Cerebellar cortex (tissue), 1 donor: ENCODE measurements around the gene SELENOP.
"Not testable (repeated sequence)": the region's sequence is repeated elsewhere in the genome, so short reads cannot be mapped to it uniquely, and the experiment has no call there.

ENCODE experiments used
- DNase-seq: peaks from one replicate; pipeline ENCODE4 v3.0.0-alpha.2; 2015; ENCODE audit warnings: low spot score

SELENOP gene

DNA sequence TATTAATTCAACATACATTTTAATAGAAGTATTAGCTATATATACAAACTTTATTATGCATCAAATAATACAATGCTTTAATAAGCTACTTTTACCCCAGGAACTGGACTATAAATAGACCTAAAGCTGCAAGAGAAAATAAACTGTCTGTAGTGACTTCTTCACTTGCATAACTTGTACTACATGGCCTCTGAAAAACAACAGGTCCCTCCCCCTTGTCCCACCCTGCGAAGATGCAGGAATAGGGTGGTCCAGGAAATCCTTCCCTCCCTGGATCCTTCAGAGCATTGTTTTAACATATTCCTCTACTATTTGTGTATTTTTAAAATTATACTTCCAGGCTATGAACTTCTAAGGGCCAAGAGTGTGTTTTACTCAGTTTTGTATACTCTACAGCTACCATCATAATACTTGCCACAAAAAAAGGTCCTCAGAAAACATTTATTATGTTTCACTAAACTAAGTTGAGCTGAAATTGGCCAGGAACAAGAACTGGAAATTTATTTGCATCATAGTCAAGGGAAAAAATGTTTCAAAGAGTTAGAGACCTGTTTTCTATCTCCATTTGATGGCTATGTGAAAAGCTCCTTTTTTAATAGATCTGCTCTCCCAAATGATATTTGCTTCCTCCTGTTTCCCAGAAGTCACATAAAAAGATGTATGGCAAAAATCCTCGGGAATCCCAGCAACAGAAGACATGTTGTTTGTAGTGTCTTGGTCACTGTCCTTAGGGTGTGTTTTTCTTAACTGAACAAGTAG, 15.2 kb upstream of the SELENOP start:
- no peak for DNase-seq

DNA sequence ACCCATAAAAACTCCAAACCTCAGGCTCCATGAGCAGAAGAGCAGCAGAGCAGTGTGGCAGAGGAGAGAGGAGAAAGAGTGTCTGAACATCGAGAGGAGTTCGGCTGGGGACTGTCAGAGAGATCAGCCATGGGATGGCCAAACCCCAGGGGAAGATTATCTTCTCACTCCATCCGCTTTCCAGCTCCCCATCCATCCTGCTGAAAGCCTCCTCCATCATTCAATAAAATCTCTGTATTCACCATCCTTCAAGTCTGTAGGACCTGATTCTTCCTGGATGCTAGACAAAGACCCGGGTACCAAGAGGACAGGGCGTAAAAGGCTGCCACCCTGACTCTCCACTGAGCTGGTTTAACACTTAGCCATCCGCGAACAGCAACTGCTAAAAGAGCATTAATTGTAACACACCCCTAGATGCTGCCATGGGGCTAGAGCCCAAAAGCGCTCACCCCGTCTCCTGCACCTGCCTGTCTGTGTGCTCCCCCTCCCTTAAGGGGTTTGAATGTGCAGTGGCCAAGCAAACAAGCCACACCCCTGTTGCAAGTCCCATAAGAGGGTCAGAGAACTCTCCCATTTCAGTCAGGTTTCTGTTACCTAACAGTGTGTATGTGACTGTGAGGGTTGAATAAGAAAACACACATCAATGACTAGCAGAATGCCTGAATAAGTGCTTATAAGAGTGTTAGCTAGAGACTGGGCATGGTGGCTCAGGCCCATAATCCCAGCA, 13.9 kb upstream of the SELENOP start:
- no peak for DNase-seq

DNA sequence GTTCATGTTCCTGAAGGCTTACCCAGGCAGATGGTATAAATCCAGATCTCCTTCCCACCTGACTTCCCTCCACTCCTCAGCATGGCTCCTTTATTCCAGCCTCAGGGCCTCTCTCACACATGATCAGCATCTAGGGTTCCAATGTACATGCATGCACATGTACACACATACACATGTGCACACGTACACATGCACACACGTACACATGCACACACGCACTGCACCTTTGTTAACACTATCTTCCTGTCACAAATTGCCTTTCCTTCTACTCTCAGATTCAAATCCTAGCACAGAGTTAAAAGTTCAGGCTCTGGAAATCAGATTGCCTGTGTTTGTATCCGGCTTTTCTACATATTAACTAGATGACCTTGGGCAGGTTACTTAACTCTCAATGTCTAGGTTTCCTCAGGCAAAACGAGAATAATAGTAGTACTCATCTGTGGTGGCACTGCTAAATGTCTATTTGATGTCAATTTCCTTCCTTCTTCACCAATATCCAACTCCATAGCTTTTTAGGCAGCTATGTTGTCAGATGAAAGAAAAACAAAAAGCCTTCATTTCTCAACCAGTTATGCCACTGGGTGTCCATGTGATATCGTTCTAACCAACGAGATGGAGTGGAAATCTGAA, 12.8 kb upstream of the SELENOP start:
- DNase-seq: no peak

DNA sequence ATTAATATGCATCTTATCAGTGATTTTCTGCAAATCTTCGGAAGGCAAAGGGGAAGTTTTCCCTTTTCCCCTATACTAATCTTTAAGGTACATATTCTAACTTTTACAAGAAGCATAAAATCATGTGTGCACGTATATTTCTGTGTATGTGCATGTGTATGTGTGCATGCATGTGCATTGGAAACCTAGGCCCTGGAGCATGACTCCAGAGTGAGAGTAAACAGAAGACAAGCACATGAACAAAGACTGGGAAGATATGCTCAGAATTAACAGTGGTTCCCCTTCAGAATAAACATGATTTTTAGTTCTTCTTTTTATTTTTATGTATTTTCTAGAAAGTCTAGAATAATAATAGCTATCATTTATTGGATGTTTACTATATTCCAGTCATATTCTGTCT, 10.9 kb upstream of the SELENOP start:
- DNase-seq: no peak

DNA sequence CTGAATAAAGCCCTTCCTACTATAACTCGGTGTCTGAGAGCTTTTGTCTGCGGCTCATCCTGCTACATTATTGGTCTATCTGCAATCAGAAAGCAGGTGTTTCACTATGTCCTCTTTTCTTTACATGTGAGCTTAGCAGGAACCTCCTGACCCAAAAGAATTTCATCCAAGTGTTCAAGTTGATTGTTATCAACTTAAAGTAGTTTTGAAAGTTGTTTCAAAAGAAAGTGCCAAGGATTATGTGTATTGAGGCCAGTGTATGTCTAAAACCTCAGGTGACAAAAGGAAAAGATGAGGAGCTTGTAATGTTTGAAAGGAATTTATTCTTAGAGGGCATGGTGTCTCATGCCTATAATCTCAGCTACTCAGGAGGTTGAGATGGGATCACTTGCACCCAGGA, 8.1 kb upstream of the SELENOP start:
- DNase-seq: no peak

DNA sequence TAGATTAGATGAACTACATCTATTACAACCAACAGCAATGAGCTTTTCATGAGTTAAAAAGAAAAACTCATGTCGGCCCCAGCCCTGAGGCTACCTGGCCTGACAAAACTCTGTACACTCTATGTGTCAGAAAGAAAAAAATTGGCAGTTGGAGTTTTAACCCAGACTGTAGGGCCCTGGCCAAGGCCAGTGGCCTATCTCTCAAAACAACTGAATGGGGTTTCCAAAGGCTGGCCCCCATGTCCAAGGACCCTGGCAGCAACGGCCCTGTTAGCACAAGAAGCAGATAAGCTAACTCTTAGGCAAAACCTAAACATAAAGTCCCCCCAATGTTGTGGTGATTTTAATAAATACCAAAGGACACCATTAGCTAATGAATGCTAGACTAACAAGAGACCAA, 4.9 kb upstream of the SELENOP start:
- DNase-seq: not testable (repeated sequence)

DNA sequence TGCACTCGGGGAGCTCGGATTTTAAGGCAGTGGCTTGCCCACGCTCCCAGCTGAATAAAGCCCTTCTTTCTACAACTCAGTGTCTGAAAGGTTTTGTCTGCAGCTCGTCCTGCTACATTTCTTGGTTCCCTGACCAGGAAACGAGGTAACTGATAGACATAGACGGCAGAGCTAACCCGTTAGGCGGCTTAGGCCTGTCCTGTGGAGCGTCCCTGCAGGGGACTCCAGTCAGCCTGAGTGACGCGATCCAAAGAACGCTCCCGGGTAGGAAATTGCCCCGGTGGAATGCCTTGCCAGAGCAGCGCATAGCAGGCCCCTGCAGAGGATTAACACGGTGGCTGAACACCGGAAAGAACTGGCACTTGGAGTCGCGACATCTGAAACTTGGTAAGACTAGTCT, 1.8 kb upstream of the SELENOP start:
- no peak for DNase-seq

DNA sequence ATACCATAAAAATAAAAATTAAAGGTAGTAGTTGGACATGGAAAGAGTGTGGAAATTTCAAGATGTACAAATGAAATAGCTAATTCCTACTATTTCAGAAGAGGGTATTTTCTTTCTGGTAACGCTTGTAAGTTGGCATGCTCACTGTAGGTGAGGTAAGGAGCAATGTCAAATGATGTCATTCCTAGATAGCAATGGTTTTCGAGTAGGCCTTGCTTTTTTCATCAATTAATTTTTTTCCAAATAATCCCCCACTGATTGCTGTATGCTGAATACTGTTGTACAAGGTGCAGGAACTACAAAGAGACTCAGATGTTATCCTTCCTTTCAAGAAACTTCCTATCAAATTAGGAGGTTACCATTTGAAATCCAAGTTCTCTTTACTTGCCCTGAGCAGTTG, 928 bp upstream of the SELENOP start:
- DNase-seq: no peak

DNA sequence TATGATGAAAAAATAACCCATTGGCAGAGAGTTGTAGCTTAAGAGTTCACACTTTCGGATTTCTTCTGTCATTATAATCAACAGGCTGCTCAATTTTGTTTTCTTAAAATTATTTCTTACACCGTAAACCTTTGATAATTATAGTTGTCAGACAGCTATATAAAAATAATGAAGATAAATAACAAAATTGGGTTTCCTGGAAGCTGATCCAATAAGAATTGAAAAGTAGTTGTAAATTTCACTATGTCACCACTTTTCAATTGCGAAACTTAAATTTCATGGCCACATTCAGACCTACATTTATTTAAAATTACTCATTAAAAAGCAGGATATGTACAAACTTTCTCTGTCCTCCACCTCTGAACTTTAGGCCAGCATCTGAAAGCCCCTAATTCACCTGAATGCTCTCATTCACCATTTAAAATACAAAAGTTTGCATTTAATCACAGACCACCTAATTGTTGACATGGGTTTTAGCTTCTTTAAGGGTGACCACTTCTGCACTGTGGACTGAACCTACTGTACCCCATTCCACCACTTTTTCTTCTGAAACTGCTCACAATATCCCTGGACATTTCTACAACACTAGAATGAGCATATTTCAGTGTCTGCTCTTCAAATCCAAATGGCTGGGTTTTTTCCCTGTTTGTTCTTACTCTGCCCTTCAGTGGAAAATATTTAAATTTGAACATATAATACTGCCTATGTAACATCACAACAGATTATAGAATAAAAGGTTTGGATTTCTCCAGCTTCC, 680 bp downstream of the SELENOP start:
- no peak for DNase-seq

DNA sequence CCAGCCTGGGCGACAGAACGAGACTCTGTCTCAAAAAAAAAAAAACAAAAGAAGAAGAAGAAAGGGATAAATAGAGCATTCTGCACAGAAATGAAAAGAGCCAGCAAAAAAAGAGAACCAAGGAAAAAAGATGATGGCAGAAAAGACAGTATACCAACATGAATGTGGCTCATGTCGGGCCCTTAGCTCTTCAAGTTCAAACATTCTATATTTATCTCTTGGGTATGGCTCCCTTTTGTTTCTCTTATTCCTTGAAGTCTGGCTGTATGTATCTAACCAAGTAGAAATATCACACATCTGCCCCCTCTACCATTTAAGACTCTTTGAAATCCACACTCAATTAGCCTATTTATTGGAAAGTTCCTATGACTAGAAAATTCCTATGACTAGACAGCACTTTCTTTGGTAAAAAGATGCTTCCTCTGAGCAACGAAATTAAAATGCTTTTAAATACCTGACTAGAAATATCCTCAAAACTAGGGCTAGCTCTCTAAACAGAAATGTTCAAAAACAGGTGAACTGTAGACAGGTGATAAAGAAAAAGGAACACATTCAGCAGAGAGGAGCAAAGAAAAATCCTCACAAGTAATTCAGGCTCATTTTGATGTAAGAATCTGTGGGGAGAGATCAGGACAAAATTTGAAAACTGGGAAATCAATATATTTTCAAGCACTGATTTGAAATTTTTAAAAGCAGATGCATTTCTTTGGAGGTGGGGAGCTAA, 2.6 kb downstream of the SELENOP start:
- DNase-seq: no peak

DNA sequence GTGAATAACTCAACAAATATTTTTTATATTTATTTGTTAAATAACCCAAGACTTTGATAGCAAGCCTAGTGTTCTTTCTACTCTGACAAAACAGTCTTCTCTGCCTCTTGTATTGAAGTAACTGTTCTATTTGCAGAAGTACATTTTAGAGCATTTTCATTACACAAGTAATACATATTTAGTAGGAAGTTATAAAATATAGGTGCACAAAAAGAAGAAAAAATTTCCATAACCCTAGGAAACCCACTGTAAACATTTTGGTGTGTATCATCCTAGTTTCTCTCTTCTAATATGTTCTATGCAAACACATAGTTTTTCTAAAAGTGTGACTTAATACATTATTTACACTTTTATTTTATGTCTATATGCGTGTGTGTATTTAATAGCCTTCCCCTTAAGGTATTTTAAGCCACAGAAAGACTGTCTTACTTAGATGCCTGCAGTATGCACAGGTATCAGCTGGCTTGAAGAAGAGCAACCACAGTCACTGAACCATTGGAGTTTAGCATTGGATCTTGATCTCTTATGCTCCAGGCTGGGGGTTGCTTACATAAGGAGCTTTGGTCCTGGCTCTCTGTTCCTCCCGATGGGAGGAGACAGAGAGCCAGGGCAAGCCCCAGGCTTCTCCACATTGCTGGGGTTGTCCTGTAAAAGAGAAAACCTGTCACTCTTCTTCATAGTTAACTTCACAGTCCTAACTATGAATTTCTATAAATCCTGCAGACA, 3.8 kb downstream of the SELENOP start:
- DNase-seq: no peak

DNA sequence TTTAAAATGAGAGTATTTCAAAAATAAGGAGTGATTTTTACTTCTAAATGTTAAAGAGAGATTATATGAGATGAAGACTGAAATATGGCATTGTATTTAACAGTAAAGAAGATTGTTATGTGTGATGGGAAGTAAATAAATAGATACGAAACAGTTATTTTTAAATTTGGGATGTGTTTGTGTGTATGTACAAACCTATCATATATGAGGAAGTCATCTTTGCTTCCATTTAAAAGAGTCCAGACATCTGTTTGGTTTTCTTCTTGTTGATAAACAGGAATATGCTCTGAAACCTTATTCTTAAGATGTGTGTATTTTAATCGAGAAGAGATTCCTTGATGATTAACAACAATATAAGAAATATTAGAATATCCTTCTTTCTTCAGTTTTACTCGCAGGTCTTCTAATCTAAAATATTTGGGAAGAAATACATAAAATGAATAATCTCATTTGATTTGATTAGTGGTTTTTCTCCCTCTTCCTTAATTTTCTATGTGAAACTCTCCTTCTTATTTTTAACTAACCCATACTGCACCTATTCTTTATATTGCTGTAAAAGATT, 4.9 kb downstream of the SELENOP start:
- DNase-seq: no peak

DNA sequence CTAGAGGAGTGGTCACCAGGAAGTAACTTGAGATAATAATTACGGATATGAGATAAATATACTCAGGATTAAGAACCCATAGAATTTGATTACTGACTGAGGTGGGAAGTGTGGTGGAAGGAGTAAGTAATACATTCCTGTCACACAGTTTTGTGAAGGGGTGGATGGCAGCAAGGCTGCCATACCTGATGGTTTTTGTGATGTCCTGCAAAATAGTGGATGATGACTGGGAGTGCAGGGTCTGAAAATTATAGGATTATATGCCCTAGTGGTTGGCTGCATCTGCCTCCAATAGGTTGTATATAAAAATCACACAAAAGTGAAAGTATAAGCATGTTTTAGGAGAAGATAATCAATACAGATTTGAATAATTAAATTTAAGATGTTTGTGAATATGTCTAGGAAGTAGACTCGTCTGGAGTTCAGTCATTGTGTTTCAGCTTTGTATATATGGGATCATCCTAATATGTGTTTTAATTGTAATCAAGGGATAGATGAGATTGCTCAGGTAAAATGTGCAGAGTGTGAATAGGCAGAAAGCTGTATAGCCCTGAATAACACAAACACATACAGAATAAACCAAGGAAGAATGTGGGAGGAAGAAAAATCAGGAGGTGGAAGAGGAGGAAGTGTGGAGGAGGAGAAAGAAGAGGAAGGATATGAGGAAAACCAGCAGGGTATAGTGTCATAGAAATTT, 5.5 kb downstream of the SELENOP start:
- no peak for DNase-seq

DNA sequence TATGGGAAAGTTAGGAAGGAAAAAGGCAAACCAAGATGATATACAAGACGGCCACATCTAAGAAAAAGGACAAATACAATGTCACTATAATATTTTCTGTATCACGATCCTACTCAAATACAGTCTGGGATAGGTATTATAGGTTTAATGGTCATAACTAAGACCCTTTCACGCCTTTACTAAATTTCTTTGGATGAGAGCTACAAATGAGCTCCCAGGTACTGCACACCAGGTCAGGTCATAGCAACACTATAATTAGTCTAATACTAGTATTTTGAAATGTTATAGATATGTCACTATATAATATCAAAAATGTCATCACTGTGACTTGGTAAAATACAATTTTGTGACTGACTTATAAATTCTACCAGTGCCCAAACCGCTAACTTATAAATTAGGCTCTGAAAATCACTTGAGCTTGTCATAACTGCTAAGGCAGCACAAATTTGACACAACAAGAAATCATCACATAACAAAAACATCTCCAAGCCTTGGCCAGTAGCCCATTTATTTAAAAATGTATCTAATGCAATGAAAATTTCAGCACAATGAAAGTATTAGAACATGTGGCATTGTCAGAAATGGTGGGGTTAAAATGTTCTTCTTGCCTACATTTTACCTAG, 6.9 kb downstream of the SELENOP start:
- DNase-seq: no peak

DNA sequence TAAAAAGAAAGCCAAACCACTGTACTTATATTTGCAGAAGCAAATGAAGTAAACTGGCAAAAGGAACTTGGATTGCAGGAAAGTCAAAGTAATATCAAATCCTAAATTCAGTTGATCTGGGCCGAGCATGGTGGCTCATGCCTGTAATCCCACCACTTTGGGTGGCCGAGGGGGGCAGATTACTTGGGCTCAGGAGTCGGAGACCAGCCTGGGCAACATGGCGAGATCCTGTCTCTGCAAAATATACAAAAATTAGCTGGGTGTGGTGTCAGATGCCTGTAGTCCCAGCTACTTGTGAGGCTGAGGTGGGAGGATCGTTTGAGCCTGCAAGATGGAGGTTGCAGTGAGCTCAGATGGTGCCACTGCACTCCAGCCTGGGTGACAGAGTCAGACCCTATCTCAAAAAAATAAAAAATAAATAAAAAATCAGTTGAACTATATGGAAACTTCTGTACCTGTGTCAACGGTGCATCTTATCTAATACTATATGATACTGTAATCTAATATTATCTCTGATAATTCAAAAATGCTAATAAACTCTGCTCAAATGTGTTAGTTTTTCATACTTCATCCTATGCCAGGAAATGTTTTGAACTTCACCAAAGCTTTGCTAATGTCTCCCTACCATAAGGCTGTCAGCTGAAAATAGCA, 10.1 kb downstream of the SELENOP start:
- DNase-seq: no peak

DNA sequence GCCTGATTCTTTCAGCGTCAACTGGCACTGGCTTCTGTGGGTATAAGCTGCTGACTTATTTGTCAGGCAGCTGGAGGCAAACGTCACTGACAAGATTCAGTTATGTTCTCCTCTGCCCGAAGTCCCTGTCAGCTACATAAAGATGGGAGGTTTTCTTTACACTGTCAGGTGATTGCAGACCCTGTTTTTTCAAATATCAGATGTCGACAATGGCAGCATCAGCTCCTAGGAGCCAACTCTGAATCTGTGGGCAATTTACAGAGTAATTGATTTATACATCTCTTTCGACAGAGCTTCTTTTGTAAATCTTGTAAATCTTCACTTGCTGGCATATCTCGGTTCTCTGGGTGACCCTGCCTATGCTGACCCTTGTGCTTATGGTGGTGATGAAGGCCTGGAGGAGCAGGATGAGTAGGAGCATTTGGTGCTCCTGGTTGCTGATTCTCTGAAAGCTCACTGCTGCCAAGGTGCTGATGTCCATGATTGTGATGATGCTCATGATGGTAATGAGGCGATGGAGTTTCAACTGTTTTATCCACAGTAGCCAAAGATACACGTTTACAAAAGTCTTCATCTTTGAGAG, 10.9 kb downstream of the SELENOP start:
- DNase-seq: no peak

DNA sequence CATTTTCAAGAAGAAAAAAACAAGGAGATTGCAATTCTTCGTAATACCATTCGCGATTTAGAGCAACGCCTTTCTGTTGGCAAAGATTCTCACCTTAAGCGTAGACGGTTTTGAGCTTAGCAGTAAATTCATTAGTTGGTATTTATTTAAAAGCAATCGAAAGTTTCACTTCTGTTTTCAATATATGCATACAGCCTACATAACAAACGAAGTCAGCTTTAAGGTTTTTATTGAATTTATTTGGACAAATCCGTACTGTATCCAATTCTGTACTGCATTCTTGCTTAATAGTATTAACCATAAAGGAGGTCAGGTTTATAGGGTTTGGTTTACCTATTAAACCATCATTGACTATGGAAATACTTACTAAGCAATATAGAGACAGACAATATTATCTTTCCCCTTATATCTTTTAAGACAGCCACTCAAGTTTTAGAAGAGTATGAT, 12.0 kb downstream of the SELENOP start:
- DNase-seq: no peak

DNA sequence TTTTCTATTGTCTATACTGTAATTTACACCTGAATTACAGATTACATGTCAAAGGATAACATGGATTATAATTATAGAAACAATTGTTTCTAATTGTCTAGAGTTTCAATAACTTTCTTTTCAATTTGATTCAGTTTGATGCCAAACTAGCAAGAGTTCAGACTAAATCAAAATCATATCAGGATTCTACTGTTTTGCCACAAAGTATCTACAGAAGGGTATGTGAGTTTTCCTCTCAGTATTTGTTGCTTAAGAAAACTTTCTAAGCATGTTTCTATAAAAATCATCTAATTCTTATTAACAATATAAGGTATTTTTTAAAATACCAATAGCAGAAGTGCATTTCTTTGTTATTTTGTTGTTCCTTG, 12.5 kb downstream of the SELENOP start:
- DNase-seq: no peak
